Right lobe of liver (tissue), 6 donors: ENCODE measurements around the gene BMERB1. TPM values are rescaled to one million over a fixed set of nuclear protein-coding genes. Genes with fewer than 3 reads are reported as not detected.
"Not testable (repeated sequence)": the region's sequence is repeated elsewhere in the genome, so short reads cannot be mapped to it uniquely, and the experiment has no call there.

ENCODE experiments used
- ATAC-seq, 4 donors: fragments of 200-7000 bp; cut with Tn5 transposase; one replicate each; pipeline ENCODE4 v1.9.1; 2020; ENCODE audit warnings: mild to moderate bottlenecking in 4 of 4, moderate library complexity in 4 of 4
- DNase-seq, 3 donors: peaks; one replicate each; pipeline ENCODE4 v3.0.0-alpha.2; 2020
- H3K27ac ChIP-seq, 3 donors: fragments of 200-600 bp; one replicate each; pipeline ENCODE4 v1.8.0; 2022
- H3K27me3 ChIP-seq, 2 donors: fragments of 200-600 bp; one replicate each; pipeline ENCODE4 v1.8.0; 2022
- H3K36me3 ChIP-seq, 4 donors: fragments of 200-600 bp; sonication (generic) in 1 of 4; one replicate each; pipeline versions ENCODE4 v1.5.1 to v1.8.0; 2017 to 2022; ENCODE audit warnings: control low read depth in 1 of 4
- H3K4me1 ChIP-seq, 4 donors: fragments of 200-600 bp; sonication (generic) in 1 of 4; one replicate each; pipeline versions ENCODE4 v1.5.1 to v1.8.0; 2017 to 2022; ENCODE audit warnings: control low read depth in 1 of 4
- H3K4me3 ChIP-seq, 3 donors: fragments of 200-600 bp; one replicate each; pipeline ENCODE4 v1.8.0; 2022
- H3K9me3 ChIP-seq, 4 donors: fragments of 200-600 bp; sonication (generic) in 1 of 4; one replicate each; pipeline versions ENCODE4 v1.5.1 to v1.8.0; 2017 to 2022; ENCODE audit warnings: control low read depth in 1 of 4
- POLR2A ChIP-seq: fragments of 450-650 bp; IDR thresholded peaks from one replicate; pipeline ENCODE4 v1.6.1; 2017; ENCODE audit warnings: antibody characterized with exemption, mild to moderate bottlenecking
- WGBS: methylation state at CpG from one replicate; pipeline ENCODE4 v1.1.6; 2018; ENCODE audit warnings: low coverage, low lambda C conversion rate; ENCODE audit not compliant: insufficient coverage; ENCODE audit errors: missing lambda C conversion rate; 5-methylcytosine and 5-hydroxymethylcytosine counted together
- intact Hi-C, 2 donors: fragments of 100-400 bp; cut with DNase I; formaldehyde crosslinking; loops; one replicate each; pipeline versions ENCODE4 v1.11.2 to v1.14.1; 2022
- total RNA-seq, 6 experiments: library from RNA; depleted of rRNA in 2 of 6; stranded (reverse); fragments of >200 nt in 2 of 6; fragmentation: NEBNext Ultra II Directional in 3 of 6; extraction: Animal tissue kit (Norgen Biotek cat#: 25700) in 3 of 6; gene quantifications; one replicate each; pipeline versions ENCODE4 v1.1.0 to v1.2.4, GENCODE V29; 2016 to 2023
- TF ChIP-seq, protein P1 (sequence below), 4 donors: fragments of 200-600 bp in 3 of 4; fragments of 450-650 bp in 1 of 4; IDR thresholded peaks; one replicate each; pipeline versions ENCODE4 v1.5.1 to v1.8.0; 2016 to 2022; ENCODE audit warnings: antibody characterized with exemption in 4 of 4, mild to moderate bottlenecking in 2 of 4
- donor health status: DM: no; HTN: yes; CAD: no.
- donor health status: DM: no; HTN: no; CAD: no.
- donor health status: DM: no; HTN: no; CAD: no.
- donor health status: DM: no; HTN: yes; CAD: no.
- donor health status: DM: no; HTN: yes; CAD: no.

The BMERB1 gene
- total RNA-seq, 6 experiments from 2014 or later: 7.0 to 24.0 (median 10.5) TPM

DNA sequence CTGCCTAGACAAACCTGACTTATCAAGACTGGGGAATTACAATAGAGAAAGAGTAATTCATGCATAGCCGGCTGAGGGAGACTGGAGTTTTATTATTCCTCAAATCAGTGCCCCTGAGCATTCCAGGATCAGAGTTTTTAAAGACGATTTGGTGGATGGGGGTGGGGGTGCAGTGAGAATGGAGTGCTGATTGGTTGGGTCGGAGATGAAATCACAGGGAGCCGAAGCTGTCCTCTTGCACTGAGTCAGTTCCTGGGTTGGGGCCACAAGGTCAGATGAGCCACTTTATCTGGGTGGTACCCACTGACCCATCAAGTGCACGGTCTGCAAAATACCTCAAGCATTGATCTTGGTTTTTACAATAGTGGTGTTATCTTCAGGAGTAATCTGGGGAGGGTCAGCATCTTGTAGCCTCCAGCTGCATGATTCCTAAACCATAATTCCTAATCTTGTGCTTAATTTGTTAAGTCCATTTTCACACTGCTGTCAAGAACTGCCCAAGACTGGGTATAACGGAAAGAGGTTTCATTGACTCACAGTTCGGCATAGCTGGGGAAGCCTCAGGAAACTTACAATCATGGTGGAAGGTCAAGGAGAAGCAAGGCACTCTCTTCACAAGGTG is 139.0 kb downstream of the BMERB1 start:
- no peaks in the 10 kb centered on the region for H3K27me3 ChIP-seq
- H3K4me1 ChIP-seq: peaks cover 0 to 52% (median 16%) of the 10 kb centered on the region in 4 donors
- whole genome bisulfite sequencing: 89% methylated on average over 4 of the region's 7 CpGs
- intact Hi-C loops: no loop called here
- no peaks in the 10 kb centered on the region for H3K9me3 ChIP-seq
- ATAC-seq (no peak), DNase-seq (no peak)
- no peak overlapping the region for H3K4me3 ChIP-seq
- no peak for TF ChIP-seq POLR2A
- TF ChIP-seq, protein P1, sequence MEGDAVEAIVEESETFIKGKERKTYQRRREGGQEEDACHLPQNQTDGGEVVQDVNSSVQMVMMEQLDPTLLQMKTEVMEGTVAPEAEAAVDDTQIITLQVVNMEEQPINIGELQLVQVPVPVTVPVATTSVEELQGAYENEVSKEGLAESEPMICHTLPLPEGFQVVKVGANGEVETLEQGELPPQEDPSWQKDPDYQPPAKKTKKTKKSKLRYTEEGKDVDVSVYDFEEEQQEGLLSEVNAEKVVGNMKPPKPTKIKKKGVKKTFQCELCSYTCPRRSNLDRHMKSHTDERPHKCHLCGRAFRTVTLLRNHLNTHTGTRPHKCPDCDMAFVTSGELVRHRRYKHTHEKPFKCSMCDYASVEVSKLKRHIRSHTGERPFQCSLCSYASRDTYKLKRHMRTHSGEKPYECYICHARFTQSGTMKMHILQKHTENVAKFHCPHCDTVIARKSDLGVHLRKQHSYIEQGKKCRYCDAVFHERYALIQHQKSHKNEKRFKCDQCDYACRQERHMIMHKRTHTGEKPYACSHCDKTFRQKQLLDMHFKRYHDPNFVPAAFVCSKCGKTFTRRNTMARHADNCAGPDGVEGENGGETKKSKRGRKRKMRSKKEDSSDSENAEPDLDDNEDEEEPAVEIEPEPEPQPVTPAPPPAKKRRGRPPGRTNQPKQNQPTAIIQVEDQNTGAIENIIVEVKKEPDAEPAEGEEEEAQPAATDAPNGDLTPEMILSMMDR (IDR thresholded peaks at IDR 0.05): no peak
- H3K27ac ChIP-seq: peak overlapping the region in 2 of 3 donors; percentile 42 to 78
- H3K36me3 ChIP-seq: no peaks in the 10 kb centered on the region

DNA sequence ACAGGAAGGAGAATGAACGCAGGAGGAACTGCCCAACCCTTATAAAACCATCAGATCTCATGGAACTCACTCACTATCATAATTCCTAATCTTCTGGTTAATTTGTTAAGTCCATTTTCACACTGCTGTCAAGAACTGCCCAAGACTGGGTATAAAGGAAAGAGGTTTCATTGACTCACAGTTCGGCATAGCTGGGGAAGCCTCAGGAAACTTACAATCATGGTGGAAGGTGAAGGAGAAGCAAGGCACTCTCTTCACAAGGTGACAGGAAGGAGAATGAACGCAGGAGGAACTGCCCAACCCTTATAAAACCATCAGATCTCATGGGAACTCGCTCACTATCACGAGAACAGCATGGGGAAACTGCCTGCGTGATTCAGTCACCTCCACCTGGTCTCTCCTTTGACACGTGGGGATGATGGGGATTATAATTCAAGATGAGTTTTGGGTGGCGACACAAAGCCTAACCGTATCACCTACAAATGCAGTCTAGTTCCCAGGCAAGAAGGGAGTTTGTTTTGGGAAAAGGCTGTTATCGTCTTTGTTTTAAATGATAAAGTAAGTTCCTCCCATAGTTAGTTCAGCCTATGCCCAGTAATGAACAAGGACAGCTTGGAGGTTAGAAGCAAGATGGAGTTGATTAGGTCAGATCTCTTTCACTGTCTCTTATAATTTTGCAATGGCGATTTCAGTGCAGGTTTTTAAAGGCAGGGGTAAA is 139.7 kb downstream of the BMERB1 start:
- intact Hi-C loops, DNase-seq, H3K4me3 ChIP-seq, H3K27me3 ChIP-seq, H3K9me3 ChIP-seq, ATAC-seq, H3K36me3 ChIP-seq: not testable (repeated sequence)
- peaks cover 0 to 52% (median 16%) of the 10 kb centered on the region in 4 donors for H3K4me1 ChIP-seq
- 91% methylated on average over 9 of the region's 11 CpGs for WGBS
- H3K27ac ChIP-seq: peak overlapping the region in 1 of 3 donors; percentile 78

DNA sequence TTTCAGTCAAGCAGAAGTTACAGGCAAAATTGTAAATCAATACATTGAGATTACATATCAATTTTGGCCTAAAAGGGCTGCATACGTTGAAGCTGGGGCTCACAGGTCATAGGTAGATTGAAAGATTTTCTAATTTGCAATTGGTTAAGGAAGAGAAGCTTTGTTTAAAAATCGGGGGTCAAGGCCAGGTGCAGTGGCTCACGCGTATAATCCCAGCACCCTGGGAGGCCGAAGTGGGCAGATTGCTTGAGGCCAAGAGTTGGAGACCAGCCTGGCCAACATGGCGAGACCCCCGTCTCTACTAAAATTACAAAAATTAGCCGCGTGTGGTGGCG is 140.2 kb downstream of the BMERB1 start:
- no peaks in the 10 kb centered on the region for H3K36me3 ChIP-seq
- H3K9me3 ChIP-seq: no peaks in the 10 kb centered on the region
- 96% methylated on average over 8 of the region's 10 CpGs for WGBS
- intact Hi-C loops: no loop called here
- H3K4me3 ChIP-seq: no peak overlapping the region
- ATAC-seq (no peak), DNase-seq (no peak)
- H3K27ac ChIP-seq: no peak overlapping the region
- no peak for TF ChIP-seq POLR2A
- TF ChIP-seq, protein P1 (IDR thresholded peaks at IDR 0.05): no peak
- H3K27me3 ChIP-seq: no peaks in the 10 kb centered on the region
- H3K4me1 ChIP-seq: peaks cover 0 to 52% (median 16%) of the 10 kb centered on the region in 4 donors

DNA sequence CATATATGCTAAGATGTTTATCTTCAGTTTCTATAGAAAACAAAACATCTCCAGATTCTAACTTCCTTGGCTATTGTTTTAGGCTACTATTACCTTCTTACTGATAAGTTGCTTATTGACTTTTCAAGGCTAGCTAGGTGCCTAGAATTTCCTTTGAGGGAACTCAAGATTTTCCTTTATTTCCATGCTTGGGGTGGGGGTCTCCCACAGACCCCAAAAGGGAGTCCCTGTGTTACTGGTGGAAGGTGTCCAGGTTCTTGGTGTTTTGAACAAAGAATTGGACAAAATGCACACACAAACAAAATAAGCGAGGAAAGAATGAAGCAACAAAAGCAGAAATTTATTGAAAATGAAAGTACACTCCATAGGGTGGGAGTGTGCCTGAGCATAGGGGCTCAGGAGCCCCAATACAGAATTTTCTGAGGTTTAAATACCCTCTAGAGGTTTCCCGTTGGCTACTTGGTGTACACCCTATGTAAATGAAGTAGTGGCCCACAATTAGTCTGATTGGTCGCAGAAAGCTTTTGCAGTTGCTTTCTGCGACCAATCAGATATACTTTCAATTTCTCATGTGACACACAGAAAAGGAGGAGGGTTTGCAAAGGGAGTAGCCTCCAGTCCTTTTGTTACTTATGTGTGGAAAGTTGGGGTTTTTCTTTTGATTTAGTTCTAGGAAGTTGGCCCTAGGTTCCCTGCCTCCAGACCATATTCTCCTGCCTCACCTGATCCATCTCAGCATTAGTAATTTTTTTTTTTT is 141.1 kb downstream of the BMERB1 start:
- peaks cover 0 to 52% (median 16%) of the 10 kb centered on the region in 4 donors for H3K4me1 ChIP-seq
- WGBS: 54% methylated on average over 4 of the region's 4 CpGs
- DNase-seq: no peak
- intact Hi-C loops: no loop called here
- peak overlapping the region; percentile 76 to 92 (median 91) for H3K27ac ChIP-seq
- no peaks in the 10 kb centered on the region for H3K27me3 ChIP-seq
- TF ChIP-seq, protein P1 (IDR thresholded peaks at IDR 0.05): no peak
- TF ChIP-seq POLR2A: peak; percentile 19
- H3K9me3 ChIP-seq: no peaks in the 10 kb centered on the region
- H3K36me3 ChIP-seq: no peaks in the 10 kb centered on the region
- H3K4me3 ChIP-seq: no peak overlapping the region
- peak; percentile 26 to 56 (median 48) for ATAC-seq
